Smooth muscle cell (in vitro differentiated cells): ENCODE data around the gene BACH2. TPM values are rescaled to one million over a fixed set of nuclear protein-coding genes. Genes with fewer than 3 reads are reported as not detected.

ENCODE experiments used
- DNase-seq: peaks from one replicate; lab custom pipeline; 2025; ENCODE audit not compliant: unreplicated experiment; lab: John Stamatoyannopoulos, UW
- H2AFZ ChIP-seq: fragments of 200-600 bp; sonication (generic); 2 replicates; pipeline ENCODE4 v1.6.0; 2016; ENCODE audit warnings: antibody characterized with exemption, low read depth, mild to moderate bottlenecking
- H3F3A ChIP-seq: fragments of 200-600 bp; sonication (generic); 2 replicates; pipeline ENCODE4 v1.6.0; 2017; ENCODE audit warnings: antibody characterized with exemption, low read depth
- H3K27ac ChIP-seq: fragments of 200-600 bp; sonication (generic); 2 replicates; pipeline ENCODE4 v1.5.1; 2016; ENCODE audit warnings: low read depth, mild to moderate bottlenecking
- H3K27me3 ChIP-seq: fragments of 200-600 bp; sonication (generic); 2 replicates; pipeline ENCODE4 v1.6.1; 2016; ENCODE audit warnings: low read depth, mild to moderate bottlenecking
- H3K36me3 ChIP-seq: fragments of 200-600 bp; sonication (generic); 2 replicates; pipeline ENCODE4 v1.5.1; 2016; ENCODE audit warnings: low read depth
- H3K4me1 ChIP-seq: fragments of 200-600 bp; sonication (generic); 2 replicates; pipeline ENCODE4 v1.5.1; 2016; ENCODE audit warnings: low read depth
- H3K4me2 ChIP-seq: fragments of 200-600 bp; sonication (generic); 2 replicates; pipeline ENCODE4 v1.6.0; 2016; ENCODE audit warnings: mild to moderate bottlenecking
- H3K4me3 ChIP-seq: fragments of 200-600 bp; sonication (generic); 2 replicates; pipeline ENCODE4 v1.5.1; 2016; ENCODE audit warnings: mild to moderate bottlenecking
- H3K79me2 ChIP-seq: fragments of 200-600 bp; sonication (generic); 2 replicates; pipeline ENCODE4 v1.6.0; 2016; ENCODE audit warnings: low read depth, mild to moderate bottlenecking
- H3K9ac ChIP-seq: fragments of 200-600 bp; sonication (generic); 2 replicates; pipeline ENCODE4 v1.6.0; 2016; ENCODE audit warnings: low read depth
- H3K9me3 ChIP-seq: fragments of 200-600 bp; sonication (generic); replicated peaks from 2 replicates; pipeline ENCODE4 v1.5.1; 2016; ENCODE audit warnings: low read depth
- H4K20me1 ChIP-seq: fragments of 200-600 bp; sonication (generic); 2 replicates; pipeline ENCODE4 v1.6.0; 2016; ENCODE audit warnings: low read depth
- WGBS: methylation state at CpG from one replicate; pipeline ENCODE4 v1.1.7; 2016; ENCODE audit warnings: low lambda C conversion rate; 5-methylcytosine and 5-hydroxymethylcytosine counted together
- polyA plus RNA-seq: library from polyadenylated mRNA; unstranded; fragments of >200 nt; fragmentation: Nextera tagmentation; extraction: Ambion mirVana; gene quantifications from 2 replicates; pipeline ENCODE4 v1.2.1, GENCODE V29; 2016
- total RNA-seq: library from RNA; depleted of rRNA; stranded (reverse); fragments of >200 nt; gene quantifications from 2 replicates; pipeline ENCODE4 v1.2.3, GENCODE V29; 2014
- TF ChIP-seq, protein P1 (sequence below): fragments of 200-600 bp; sonication (generic); IDR thresholded peaks from 2 replicates; pipeline ENCODE4 v1.5.1; 2017; ENCODE audit warnings: borderline replicate concordance, mild to moderate bottlenecking, antibody characterized with exemption; ENCODE audit not compliant: insufficient read depth, poor library complexity, severe bottlenecking

Gene BACH2
- total and polyA plus RNA-seq, 2 experiments from 2014 or later: 3.0 to 4.5 TPM

DNA sequence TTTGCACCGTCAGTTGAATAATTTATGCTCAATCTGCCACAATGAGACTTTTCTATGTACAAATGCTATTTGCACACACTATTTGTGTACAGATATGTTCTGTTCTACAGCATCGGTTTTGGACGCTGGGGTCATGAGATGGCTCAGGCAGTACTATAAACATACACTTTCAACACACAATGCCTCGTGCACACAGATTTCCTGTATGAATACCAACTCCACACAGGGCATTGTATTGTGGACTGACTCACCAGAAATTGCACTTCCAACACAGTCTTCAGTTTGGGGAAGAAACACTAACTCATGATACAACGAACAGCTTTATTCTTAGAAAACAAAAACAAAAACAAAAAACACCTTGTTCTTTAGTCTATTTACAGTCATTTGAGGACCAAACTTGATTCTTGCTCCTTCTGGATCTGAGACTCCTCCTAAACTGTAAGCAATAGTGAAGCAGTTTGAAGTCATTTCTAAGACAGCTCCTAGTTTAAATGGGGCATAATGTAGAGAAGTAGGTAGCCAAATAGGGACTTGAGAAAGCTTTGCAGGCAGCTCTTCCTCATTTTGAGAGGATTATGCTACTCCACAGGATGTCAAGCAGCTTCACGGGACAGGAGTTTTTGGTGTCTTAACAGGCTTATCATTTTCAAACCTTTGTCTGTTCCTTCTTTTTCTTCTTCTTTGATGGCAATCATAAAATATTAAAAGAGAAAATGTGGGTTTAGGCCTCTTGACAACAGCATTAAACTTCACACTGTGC, 368.7 kb downstream of the BACH2 start:
- TF ChIP-seq, protein P1, sequence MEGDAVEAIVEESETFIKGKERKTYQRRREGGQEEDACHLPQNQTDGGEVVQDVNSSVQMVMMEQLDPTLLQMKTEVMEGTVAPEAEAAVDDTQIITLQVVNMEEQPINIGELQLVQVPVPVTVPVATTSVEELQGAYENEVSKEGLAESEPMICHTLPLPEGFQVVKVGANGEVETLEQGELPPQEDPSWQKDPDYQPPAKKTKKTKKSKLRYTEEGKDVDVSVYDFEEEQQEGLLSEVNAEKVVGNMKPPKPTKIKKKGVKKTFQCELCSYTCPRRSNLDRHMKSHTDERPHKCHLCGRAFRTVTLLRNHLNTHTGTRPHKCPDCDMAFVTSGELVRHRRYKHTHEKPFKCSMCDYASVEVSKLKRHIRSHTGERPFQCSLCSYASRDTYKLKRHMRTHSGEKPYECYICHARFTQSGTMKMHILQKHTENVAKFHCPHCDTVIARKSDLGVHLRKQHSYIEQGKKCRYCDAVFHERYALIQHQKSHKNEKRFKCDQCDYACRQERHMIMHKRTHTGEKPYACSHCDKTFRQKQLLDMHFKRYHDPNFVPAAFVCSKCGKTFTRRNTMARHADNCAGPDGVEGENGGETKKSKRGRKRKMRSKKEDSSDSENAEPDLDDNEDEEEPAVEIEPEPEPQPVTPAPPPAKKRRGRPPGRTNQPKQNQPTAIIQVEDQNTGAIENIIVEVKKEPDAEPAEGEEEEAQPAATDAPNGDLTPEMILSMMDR: no peak
- DNase-seq: no peak
- WGBS: 72% methylated on average over 6 of the region's 6 CpGs

DNA sequence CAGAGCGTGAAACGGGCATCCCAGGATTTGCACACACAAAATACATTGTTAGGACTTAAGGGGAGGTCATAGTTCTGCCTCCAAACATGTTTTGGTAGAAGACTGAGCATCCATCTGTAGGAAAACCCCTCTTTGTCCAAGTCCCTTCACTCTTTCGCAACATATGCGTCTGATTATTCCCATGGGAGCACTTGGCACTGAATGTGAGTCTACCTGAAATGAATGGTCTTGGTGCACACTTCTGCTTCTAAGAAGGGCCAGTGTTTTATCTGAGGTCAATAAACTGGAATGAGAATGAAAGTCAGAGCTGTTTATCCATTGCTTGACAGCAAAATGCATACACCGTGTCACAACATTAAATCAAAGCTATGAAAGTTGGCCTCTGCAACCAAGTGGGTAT, 369.4 kb downstream of the BACH2 start:
- no peak overlapping the region for H3K27ac ChIP-seq

More for the DNA sequence above, 368.7 kb downstream of the BACH2 start:
- no peak overlapping the region for H3K4me2 ChIP-seq
- H3K9me3 ChIP-seq: no peaks in the 10 kb centered on the region
- H3K9ac ChIP-seq: peak overlapping the region; percentile 33
- peaks cover 19% of the 10 kb centered on the region for H3K4me1 ChIP-seq
- H3F3A ChIP-seq: no peaks in the 10 kb centered on the region
- H3K79me2 ChIP-seq: no peaks in the 10 kb centered on the region
- no peaks in the 10 kb centered on the region for H3K36me3 ChIP-seq
- H2AFZ ChIP-seq: no peak overlapping the region
- H4K20me1 ChIP-seq: no peaks in the 10 kb centered on the region
- no peaks in the 10 kb centered on the region for H3K27me3 ChIP-seq
- H3K27ac ChIP-seq: peak overlapping the region; percentile 54
- no peak overlapping the region for H3K4me3 ChIP-seq

DNA sequence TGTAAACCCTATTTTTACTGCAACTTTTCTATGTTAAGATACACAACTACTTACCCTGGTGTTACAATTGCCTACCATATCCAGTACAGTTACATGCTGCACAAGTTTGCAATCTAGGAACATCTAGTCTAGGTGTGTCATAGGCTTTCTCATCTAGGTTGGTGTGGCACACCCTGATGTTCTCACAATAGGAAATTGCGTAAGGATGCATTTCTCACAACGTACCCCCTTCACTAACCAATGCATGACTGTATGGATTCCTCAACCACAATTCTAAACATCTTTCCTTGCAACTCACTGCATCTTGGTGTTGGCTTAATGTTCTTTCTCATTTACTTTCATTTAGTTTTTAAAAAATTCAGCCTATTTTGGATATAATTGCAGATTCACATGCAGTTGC, 370.8 kb downstream of the BACH2 start:
- no peak overlapping the region for H3K27ac ChIP-seq
- H3F3A ChIP-seq: no peaks in the 10 kb centered on the region
- TF ChIP-seq, protein P1: no peak
- H3K27me3 ChIP-seq: no peaks in the 10 kb centered on the region
- no peak overlapping the region for H3K4me3 ChIP-seq
- H2AFZ ChIP-seq: no peak overlapping the region
- H3K9me3 ChIP-seq: no peaks in the 10 kb centered on the region
- no peaks in the 10 kb centered on the region for H3K79me2 ChIP-seq
- DNase-seq: no peak
- no peak overlapping the region for H3K4me2 ChIP-seq
- 86% methylated on average over 2 of the region's 2 CpGs for WGBS
- H4K20me1 ChIP-seq: no peaks in the 10 kb centered on the region
- no peaks in the 10 kb centered on the region for H3K36me3 ChIP-seq
- H3K9ac ChIP-seq: no peak overlapping the region
- H3K4me1 ChIP-seq: peaks cover 19% of the 10 kb centered on the region

More for the DNA sequence above, 369.4 kb downstream of the BACH2 start:
- 97% methylated on average over 5 of the region's 5 CpGs for WGBS
- Histone ChIP-seq H3K79me2 (no peaks in the 10 kb centered on the region), H3K4me2 (no peak overlapping the region), H3K4me3 (no peak overlapping the region), H3K36me3 (no peaks in the 10 kb centered on the region), H2AFZ (no peak overlapping the region), H4K20me1 (no peaks in the 10 kb centered on the region), H3K9me3 (no peaks in the 10 kb centered on the region), H3K4me1 (peaks cover 19% of the 10 kb centered on the region), H3K27me3 (no peaks in the 10 kb centered on the region), H3K9ac (no peak overlapping the region), H3F3A (no peaks in the 10 kb centered on the region)
- TF ChIP-seq, protein P1: no peak
- no peak for DNase-seq

DNA sequence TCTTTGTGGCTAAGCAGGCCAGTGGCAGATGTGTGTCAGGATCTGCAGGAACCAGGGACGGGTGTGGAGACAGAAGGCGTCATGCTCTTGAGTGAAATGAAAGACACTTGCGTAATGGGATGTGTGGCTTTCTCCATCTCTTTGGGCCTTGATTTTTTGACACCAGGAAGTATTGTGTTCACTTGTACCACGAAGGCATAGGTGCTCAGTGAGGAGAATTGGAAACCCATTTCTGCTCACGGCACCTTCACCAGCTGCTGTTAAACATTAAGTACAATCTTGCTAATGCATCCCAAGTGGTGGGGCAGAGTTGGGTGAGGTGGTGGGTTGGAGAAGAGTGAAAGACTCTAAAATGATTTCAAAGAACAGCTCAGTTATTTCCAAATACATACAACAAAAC, 372.4 kb downstream of the BACH2 start:
- TF ChIP-seq, protein P1: no peak
- Histone ChIP-seq H3K9ac (no peak overlapping the region), H3K4me2 (no peak overlapping the region), H2AFZ (no peak overlapping the region), H4K20me1 (no peaks in the 10 kb centered on the region), H3F3A (no peaks in the 10 kb centered on the region), H3K4me3 (no peak overlapping the region), H3K27ac (no peak overlapping the region), H3K27me3 (no peaks in the 10 kb centered on the region), H3K9me3 (no peaks in the 10 kb centered on the region), H3K79me2 (no peaks in the 10 kb centered on the region), H3K4me1 (peaks cover 19% of the 10 kb centered on the region), H3K36me3 (no peaks in the 10 kb centered on the region)
- no peak for DNase-seq
- WGBS: 76% methylated on average over 5 of the region's 5 CpGs
